OCI-LY3 (cell line): ENCODE measurements around the gene TCTN1.

Source experiments
- CTCF ChIP-seq: fragments of 200-600, 300-600 bp; sonication (generic); IDR thresholded peaks from 2 replicates; pipeline ENCODE4 v1.5.1; 2014; ENCODE audit warnings: antibody characterized with exemption, low read length, low read depth
- EZH2phosphoT487 ChIP-seq: fragments of 200-600 bp; shearing (Covaris generic); IDR thresholded peaks from 2 replicates; pipeline ENCODE4 v1.6.1; 2018; ENCODE audit warnings: antibody characterized with exemption, mixed run types, low read depth

GRCh38 chr12:110640275-110641025 is 26.5 kb downstream of the TCTN1 start:
- TF ChIP-seq CTCF (no peak), EZH2phosphoT487 (no peak)
